CD4-positive, alpha-beta T cell treated with Interferon alpha-2 for 1 hour (primary cell): Measurements from ENCODE around the gene EMSY.
"Not testable (repeated sequence)": the region's sequence is repeated elsewhere in the genome, so short reads cannot be mapped to it uniquely, and the experiment has no call there.

Source experiments
- DNase-seq, 2 donors: peaks; one replicate each; pipeline ENCODE4 v3.0.0-alpha.2; 2020 to 2022

Gene EMSY

GRCh38 chr11:76577226-76577920, 132.6 kb downstream of the EMSY start:
- DNase-seq, result no peak

- DNase-seq, result no peak
Measured at GRCh38 chr11:76577921-76578653, 133.3 kb downstream of the EMSY start.

GRCh38 chr11:76578654-76579055, 133.8 kb downstream of the EMSY start:
- no peak for DNase-seq

GRCh38 chr11:76579056-76579751, 134.4 kb downstream of the EMSY start:
- DNase-seq, result no peak

- DNase-seq, result no peak
Measured at GRCh38 chr11:76579752-76580151, 134.9 kb downstream of the EMSY start.

GRCh38 chr11:76582471-76582870, 137.7 kb downstream of the EMSY start:
- not testable (repeated sequence) for DNase-seq

- no peak for DNase-seq
Measured at GRCh38 chr11:76587820-76588454, 143.1 kb downstream of the EMSY start.

GRCh38 chr11:76588455-76589325, 143.9 kb downstream of the EMSY start:
- peak; percentile 60 to 76 for DNase-seq

GRCh38 chr11:76589477-76589876, 144.7 kb downstream of the EMSY start:
- DNase-seq, result no peak

DNA sequence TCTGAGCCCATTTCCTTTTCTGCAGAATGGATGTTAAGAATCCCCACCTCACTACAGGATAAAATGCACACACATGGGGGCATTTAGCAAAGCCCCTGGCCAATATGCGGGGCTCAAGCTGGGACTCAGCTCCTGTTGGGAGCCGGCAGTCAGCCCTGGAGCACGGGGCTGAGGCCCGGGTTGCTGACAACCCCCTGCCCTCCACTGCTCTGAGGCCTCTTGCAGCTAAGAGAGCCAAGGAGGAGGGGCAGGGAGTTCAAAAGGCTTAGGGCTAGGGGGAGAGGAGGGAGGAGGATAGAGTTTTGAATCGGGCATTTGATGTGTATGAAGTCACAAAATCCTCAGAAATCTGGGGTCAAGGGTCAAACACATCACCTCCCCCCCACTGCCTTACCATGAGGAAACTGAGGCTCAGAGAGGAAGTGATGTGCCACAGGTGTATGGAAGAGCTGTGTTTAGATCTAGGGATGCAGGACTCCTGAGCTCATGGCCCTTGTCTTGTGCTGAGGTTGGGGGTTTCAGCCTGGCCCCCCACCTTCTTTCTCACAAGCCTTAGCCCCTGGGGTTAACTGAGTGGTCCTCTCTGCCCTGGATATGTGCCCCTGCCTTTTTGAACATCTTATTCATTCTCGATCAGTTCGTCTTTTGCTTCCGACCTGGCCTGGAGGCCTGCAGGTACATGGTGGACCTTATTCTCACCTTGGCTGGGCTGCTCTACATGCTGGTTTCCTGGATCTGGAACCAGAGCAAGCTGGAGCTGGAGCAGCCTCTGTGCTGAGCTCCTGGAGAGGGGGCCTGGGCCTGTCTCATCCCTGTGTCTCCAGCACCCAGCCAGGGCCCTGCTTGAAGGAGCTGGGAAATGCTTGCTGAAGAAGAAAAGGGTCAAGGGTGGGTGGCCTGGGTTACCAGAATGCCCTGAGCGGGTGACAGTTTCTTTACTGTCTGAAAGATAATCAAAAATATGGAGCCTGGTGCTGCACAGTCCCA, 145.4 kb downstream of the EMSY start:
- DNase-seq, result no peak

DNA sequence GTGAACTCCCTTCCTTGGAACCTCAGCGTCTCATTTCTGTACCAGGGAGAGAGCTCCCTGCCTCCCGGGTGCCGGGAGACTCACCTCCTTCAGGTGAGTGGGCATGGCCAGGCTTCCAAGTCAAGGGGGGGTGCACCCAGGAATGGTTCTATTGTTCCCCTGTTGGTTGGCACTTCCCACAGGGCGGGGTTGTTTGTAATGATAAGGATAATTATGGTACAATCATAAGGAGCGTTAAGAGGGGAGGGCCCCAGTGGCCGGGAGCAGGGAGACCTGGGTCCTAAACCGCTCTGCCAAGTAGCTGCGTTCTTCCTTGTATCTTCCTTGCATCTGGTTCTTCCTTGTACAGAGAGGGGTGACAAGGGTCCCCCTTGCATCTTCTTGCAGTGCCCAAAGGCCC, 146.6 kb downstream of the EMSY start:
- DNase-seq, result no peak

- no peak for DNase-seq
Measured at GRCh38 chr11:76592025-76592914, 147.5 kb downstream of the EMSY start.

GRCh38 chr11:76592961-76593360, 148.1 kb downstream of the EMSY start:
- no peak for DNase-seq

DNA sequence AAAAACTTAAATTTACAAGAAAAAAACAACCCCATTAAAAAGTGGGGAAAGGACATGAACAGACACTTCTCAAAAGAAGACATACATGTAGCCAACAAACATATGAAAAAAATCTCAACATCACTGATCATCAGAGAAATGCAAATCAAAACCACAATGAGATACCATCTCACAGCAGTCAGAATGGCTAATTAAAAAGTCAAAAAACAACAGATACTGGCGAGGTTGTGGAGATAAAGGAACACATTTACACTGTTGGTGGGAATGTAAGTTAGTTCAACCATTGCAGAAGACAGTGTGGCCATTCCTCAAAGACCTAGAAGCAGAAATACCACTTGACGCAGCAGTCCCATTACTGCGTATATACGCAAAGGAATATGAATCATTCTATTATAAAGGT, 150.3 kb downstream of the EMSY start:
- not testable (repeated sequence) for DNase-seq

- DNase-seq, result no peak
Measured at GRCh38 chr11:76596652-76597051, 151.8 kb downstream of the EMSY start.

GRCh38 chr11:76597533-76598425, 153.0 kb downstream of the EMSY start:
- DNase-seq, result no peak

GRCh38 chr11:76598426-76598839, 153.6 kb downstream of the EMSY start:
- peak in 1 of 2 donors; percentile 39 for DNase-seq

DNA sequence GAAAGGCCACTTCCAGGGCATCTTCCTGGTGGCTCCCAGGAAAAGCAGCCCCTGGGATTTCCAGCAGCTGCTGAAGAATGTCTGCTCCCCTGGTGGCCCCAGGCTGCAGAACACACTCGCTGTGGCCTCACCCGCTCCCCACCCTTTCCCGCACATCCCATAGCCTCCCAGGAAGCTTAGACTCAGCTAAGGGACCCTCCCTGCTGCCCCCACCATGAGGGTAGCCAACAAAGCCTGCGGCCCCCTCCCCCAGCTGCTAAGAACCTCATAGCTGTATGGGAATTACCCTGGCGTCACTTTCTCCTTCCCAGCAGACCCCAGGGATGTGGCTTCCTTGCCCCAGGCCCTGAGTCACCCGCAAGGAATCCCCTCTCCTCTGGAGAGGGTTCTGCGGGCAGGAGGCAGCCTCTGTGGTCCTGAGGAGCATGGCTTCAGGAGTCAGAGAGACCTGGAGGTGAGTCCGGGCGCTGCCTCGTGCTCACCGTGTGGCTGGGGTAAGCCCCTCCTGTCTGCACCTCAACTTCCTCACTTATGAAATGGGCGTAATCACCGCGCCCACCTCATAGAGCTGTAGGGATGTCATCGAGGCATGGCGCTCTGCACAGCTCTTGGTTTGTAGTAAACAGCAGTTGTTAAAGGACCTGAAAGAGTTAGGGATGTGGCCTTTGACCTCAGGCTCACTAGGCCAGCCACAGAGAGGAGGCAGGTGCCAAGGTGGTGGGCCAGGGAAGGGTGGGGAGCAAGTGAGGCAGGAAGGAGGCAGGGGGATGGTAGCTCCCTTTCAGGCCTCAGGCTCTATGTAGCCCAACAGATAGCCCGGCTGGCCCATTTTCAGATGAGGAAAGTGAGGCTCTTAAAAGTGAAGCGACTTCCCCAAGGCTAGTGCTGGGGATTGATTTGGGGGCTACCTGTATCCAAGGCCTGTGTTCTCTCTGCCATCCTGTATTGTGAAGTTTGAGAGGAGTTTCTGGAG, 154.5 kb downstream of the EMSY start:
- no peak for DNase-seq
